Hypothalamus (tissue), 51 donors: ENCODE measurements around the gene LYRM4.

Experiments used
- DNase-seq, 51 donors: peaks; one replicate each; lab custom pipeline; 2025; lab: John Stamatoyannopoulos, UW

Gene LYRM4

DNA sequence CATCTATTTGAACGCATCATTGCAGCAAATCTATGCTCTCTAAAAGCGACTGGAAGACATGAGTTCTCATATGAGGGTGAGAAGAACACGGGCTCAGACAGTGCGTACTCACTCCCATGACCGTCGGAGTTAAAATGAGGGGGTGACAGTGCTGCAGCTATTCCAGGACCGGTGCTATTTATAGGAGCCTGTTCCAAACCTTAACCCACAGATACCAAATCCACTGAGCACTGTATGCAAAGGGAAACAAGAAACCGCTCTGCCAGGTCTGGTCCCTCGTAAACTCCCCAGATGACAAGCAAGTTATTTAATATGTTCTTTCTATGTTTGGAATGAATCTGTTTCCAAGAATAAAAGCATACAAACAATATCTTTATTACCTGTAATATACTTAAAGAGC, 152.7 kb downstream of the LYRM4 start:
- peak in 1 of 51 donors; percentile 7 for DNase-seq

DNA sequence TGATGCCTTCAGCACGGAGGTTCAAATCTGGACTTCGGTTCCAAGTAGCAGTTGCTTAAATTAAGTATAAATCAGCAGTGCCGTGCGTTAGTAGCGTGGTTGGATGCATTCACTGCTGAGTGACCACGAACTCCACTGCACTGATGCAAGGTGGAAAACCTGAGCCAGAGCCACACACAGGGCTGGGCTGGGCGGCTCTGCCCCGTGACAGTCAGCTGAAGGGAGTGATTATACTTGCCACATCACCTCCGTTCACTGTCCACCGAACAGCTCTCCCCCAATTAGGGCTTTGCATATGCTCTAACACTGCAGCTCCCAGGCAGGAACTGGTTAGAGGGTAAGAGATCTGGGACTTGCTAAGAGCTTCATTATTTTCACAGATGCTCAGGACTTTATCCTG, 153.4 kb downstream of the LYRM4 start:
- no peak for DNase-seq

DNA sequence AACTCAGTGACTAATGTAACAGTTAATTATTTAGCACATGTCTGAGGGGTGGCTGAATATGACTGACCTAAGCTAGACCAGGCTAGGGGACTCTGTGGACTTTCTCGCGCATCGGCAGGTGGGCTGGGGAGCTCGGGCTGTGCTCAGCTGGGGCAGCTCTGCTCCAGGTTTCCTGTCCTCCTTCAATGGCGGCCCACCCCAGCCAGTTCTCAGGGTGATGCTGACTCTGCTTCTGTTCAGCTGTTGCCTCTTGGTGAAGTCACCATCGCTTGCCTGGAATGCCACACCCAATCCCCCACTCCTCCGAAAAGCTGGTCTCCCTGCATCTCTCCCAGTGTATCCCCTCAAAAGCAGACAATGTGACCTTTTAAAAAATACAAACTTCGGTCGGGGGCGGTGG, 155.6 kb downstream of the LYRM4 start:
- DNase-seq, result no peak

DNA sequence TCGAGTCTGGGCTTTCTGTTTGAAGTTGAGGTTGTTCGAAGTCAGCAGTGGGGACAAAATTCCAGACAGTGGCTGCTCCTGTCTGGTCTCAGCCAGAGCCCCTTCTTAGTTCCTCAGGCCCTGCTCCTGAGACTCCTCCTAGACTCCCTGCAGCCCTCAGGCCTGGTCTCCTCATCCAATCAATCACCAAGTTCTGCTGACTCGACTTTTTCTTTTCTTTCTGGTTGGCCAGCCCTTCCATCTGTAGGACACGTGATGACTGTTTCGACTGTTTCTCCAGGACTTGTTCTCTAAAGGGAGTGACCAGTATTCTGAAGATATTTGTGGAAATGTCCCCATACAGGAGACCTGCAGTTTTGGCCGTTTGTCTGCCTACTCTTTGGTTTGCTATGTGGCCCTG, 156.1 kb downstream of the LYRM4 start:
- no peak for DNase-seq

DNA sequence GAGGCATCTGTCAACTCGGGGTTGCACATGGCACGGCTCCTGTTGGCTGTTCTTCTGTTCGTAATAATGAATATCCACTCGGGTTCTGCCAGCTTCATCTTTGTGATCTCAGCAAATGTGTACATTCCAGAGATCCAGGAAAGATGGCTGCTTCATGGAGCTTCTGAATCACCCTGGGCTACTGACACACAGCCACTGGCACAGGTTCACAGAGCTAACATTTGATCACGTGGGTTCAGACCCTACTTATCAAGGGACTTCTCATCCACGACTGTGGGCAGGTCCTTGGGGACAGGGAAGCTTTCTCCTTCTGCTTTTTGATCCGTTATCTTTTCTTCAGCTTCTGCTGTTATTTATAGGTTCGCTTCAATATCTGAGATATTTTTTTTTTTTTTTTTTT, 157.5 kb downstream of the LYRM4 start:
- no peak for DNase-seq

DNA sequence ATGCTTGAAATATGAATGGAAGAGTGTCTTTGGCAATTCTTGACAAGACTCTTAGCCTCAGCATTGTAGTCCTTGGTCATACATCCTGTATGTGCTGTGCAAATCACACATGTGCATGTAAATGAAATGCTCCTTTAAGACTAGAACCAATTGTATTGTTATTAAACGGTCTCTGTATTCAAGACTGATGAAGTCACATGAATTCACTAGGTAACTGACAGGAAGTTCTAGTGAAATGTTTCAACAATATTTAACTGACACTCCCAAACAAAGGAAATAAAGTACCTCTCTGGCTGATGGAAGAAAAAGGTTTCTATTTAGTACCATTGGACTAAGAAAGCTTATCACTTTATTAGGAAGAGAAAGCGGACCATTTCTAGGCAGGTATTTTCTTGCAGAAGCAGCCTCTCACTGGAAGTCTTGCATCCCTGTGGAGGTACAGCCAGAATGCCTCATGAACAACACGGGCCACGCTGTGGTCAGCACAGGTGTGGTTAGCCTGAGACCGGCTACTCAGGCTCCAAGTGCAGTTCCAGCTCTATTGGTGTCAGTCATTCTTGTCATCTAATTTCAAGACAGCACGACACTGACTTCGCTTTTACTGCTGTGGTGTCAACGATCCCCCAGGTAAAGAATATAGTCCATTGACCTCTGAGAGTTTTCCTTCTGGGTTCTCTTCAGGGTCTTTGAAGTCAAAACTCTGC, 158.3 kb downstream of the LYRM4 start:
- DNase-seq, result no peak

DNA sequence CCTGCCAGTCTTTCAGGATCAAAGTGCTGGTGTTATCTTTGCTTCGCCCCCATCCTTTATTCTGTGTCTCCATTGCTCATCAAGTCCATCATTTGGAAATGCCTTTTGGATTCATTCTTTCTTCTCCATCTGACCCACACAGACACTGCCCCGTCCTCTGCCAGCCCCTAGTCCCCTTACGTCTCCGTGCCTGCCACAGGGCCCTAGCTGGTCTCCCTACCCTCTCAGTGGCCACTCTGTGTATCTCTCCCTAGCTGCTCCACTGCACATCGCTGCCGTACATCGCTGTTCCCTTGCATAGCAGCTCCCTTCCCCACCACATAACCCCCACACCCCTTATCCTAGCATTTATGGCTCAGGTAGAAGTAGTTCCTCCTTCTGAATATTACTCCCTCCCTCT, 159.9 kb downstream of the LYRM4 start:
- no peak for DNase-seq

DNA sequence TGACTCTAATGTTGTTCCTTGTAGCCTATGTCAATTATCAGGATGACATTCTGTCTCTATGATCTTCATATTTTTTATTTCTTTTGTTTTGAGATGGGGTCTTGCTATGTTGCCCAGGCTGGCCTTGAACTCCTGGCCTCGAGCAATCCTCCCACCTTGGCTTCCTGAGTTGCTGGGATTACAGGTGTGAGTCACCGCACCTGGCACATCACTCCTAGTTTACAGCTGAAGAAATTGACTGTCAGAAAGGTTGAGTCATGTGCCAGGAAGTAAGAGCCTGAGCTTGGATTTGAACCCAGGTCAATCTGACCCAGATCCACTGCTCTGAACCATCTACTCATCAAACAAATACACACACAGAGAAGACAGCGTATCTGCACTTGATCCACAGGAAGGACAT, 161.2 kb downstream of the LYRM4 start:
- DNase-seq, result no peak

DNA sequence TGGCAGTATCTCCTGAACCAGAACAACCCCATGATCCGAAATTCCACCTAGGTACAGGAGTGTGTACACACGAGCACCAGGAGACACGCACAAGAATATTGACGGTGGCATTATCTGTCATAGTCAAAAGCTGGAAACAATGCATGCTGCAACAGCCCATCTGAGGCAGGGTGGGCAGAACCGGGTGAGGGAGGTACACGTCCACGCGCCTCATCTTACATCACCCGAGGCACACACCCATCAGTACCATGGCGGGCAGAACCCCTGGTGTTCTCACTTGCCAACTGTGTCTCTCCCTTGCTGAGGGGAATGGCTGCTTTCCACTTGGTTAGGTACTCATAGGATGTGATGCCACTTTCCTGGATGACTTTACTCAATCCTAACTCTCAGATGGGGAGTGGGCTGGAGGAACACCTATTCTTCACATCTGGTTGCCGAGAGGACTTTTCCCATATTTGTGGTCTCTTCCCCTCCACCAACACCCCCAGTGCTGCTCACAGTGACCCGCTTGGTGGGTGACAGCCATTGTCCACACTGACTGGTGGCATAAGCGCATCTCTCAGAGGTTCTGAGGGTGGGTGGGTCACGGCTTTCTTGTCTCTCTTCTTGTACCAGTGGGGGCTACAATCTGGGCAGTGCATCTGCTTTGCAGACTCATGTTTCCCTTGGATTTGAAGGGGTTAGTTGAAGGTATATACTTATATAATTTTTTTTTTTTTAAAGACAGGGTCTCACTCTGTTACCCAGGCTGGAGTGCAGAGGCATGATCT, 162.1 kb downstream of the LYRM4 start:
- DNase-seq, result no peak

DNA sequence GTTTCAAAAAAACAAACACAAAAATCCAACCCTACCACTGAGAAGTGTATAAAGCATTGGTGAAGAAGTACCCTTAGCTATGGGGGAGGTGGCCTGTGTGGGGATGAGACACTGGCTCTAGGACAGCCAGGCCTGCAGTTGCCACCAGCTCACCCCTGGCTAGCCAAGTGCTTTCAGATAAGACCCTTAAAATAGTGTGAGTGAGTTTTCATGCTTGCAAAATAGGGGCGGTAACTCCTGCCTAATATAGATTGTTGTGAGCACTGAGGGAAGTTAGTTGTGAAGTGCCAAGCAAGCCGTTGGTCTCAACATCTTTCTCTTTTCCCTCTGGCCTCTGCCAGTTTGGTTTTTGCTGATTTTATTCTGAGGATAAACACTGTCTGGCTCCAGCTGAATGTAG, 164.3 kb downstream of the LYRM4 start:
- DNase-seq, result no peak

DNA sequence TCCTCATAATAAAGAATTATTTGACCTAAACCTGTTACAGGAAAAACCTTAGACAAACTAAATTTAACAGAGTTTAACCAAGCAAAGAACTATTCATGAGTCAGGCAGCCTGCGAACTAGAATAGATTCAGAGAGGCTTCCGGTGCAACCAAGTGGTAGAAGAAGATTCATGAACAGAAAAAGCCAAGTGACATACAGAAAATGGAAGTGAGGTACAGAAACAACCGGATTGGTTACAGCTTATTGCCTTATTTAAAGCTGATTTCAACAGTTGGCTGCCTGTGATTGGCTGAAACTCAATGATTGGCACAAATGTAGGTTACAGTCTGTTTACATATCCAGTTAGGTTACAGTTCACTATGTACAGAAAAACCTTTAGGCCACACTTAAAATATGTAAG, 165.5 kb downstream of the LYRM4 start:
- no peak for DNase-seq

DNA sequence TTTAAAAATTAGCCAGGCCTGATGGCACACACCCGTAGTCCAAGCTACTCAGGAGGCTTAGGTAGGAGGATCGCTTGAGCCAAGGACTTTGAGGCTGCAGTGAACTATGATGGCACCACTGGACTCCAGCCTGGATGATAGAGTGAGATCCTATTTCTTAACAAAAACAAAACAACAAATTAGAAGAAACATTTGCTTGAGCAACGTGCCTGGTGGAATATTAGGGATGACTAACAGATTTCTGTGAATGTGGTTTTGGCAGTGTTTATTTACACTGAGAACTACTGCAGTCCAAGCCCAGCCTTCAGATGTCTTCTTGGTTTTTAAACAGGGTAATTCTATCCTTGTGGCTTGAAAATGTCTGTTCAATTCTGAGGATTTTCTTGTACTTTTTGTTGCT, 166.4 kb downstream of the LYRM4 start:
- no peak for DNase-seq

DNA sequence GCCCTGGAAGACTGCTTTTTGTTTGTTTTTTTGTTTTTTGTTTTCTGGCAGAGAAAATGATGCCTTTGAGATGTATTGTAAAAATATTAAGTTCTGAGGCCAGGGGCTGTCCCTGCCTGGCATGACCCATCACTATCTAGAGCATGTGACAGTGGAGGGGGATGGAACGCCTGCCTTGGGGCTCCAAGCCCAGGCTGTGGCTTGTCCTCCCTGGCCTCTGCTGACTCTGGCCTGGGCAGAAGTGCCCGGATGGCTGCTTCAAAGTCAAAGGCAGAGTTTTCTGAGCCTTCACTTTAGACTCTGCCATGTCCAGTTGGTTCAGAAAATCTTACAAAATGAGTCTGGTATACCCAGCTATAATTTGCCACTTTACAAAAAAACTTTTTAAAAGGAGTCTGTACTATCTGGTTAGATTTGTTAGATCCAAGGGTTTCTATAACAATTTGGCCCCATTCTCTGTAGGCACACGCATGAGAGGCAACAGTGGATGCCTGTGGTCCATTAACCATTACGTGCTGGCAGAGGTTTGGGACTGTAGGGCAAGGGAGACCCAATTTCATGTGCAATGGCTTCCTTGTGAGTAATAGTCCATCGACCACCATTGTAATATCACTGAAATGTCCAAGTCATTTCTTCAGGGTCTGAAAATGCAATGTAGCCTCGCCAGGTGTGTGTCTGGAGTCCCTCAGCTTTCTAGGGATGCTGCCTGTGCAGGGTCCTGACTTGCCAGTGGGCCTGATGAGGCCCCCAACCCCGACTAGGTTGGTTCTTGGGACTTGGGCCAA, 167.3 kb downstream of the LYRM4 start:
- DNase-seq, result peak in 9 of 51 donors; percentile 7 to 44 (median 20)

DNA sequence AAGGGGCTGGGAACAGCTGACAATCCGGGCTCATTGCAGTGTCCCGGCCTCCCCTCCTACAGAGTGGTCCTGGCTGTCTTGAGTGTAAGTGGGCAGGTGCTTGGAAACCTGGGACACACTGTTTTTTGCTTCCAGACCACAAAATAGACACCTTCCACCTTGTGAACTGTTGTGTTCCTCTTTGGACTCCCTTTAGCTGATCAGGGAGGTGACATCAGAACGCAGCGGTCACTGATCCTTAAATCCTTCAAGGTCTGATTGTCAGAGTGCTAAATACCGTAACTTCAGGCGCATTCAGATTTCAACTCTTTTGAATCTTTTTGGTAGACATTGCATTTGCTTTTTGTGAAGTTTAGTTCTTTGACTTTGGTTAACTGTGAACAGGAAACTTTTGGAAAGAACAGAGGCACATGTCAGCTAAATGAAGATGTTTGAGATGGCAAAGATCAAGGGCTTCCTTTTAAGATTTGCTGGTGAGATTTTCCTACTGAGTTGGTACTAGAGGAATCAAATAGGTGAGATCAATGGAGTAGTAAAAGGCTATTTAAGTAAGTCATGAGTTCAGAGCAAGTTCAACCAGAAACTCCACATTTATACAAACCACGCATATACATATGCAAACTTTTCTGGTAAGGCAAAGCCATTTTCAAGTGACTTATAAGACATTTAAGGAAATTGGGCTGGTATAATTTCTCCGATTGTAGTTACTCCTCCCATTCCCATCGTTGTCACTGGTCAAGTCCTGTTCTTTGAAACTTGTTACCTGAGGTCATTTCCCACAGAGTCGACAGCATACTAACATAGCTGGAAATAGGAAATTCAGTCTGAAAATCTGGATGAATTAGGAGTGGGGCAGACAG, 169.3 kb downstream of the LYRM4 start:
- no peak for DNase-seq

DNA sequence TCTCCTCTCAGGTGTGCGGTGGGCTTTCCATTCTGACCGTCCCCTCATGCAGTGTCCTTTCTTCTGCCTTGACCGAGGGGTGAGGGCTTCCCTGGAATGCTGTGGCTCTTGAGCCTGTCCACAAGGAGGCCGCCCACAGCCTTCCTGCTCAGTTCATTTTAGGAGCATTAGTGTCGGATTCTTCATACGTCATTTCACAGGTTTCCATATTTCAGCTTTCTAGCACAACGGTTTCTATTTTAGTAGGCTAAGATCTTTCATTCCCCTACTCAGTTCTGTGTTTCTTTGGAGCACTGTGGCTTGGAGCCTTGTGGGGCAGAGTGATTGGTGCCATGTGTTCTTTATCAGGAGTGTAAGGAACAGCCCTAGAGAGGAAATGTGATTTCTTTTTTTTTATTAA, 170.1 kb downstream of the LYRM4 start:
- DNase-seq, result no peak

DNA sequence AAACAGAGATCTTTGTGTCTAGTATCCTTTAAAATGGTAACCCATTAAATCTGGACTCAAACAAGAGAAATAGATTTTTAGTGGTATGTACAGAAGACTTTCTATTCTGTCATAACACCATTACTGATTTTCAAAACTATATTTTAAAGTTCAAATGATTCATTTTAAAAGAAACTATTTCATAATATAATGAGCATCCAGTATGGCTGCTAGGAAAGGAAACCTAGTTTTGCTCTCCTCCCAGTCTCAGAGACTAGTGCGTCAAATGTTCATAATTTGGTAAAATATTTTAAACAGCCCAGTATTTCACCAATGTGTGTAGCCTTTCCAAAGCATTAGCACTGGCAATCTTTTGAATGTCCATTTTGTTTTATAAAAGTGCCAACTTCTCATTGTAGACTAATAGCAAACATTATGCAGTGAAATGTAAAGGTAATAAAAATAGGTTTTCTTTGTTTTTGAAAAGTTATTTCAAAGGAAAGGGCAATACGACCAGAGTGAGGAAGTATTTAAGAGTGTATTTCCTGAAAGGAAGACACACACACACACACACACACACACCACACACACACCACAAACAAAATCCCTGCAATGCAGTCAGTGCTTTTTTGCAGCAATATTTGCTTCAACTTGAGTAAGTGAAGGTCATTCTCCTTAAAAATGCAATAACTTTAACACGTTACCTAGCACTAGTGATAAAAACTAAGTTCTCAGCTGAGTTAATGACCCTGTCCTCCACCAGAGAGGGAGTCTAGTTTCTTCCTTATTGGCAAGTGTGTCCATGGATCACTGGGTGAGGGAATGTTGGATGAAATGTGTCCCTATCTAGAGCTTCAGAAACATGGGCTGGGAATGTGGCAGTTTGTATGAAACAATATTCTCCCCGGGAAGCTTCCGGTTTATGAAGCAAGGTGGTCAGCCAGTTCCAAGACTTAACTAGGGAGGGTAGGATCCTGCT, 171.0 kb downstream of the LYRM4 start:
- DNase-seq, result no peak

DNA sequence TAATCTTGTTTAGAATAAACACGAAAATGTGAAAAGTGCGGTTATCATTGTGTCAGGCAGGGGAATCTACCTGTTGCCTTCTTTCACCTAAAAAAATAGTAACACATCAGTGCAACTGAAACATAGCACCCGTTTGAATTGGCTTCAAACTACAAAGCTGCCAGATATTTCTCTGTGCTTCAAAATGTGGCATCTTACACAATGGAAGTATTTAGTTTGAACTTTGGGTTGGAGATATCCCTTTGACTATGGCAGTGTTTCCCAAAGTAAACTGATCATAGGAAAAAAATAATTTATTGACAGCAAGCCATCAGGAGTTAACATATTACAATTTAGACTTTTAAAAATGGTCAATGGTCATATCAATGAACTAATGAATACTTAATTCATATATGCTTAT, 172.0 kb downstream of the LYRM4 start:
- no peak for DNase-seq

DNA sequence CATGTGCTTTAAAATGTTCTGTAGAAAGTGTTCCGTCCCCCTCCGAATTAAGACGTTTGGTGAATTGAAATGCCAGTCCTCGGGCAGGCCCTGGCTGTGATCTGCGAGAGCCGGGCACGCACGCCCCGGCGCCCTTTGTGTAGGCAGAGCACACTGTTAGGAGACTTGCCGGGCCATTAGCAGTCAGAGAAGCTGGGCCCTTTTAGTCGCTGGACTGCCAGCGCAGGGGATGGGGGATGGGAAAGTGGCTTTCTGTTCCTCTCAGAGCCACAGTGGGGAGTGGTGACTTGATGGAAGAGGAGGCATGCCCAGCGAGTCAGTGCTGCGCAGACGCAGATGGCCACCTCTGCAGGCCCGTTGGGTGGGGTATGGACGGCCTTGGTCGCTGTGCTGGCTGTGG, 173.4 kb downstream of the LYRM4 start:
- DNase-seq, result peak in 41 of 51 donors; percentile 13 to 76 (median 53)

DNA sequence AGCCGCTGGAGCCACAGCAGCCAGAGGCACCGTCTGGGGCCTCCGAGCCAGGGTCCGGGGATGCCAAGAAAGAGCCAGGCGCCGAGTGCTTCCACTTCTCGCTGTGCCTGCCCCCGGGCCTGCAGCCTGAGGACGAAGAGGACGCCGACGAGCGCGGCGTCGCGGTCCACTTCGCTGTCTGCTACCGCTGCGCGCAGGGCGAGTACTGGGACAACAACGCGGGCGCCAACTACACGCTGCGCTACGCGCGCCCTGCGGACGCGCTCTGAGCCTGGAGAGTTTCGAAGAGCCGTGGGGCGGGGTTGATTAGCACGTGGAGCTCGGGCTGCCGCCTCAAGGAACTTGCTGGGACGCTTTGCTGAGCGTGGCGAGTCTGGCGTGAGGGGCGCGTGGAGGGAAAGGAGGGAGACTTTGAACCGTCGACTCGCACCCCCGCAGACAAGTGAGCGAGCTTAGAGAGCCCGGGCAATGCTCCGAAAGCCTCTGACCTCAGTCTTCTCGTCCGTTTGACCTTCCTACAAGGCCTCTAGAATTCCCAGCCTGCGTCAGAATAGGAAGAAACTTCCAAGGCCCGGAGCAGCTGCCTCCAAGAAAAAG, 174.4 kb downstream of the LYRM4 start:
- peak in 4 of 51 donors; percentile 2 to 25 (median 8) for DNase-seq
